ENCODE measurements around the gene GFER. TPM values are rescaled to one million over a fixed set of nuclear protein-coding genes. Genes with fewer than 3 reads are reported as not detected.
A peak's percentile ranks its signal among the peaks of the same experiment; 100 is the strongest.

Gene GFER
- total and polyA plus RNA-seq, 2 of the 8 experiments (the other 6 are each of a cell fraction or from before 2014, with no cell fraction given): 17.7 to 37.9 TPM

GRCh38 chr16:1942810-1943726, 40.9 kb upstream of the GFER start, which contains the start of gene MSRB1 (continued):
- TF ChIP-seq SIRT6 (IDR thresholded peaks at IDR 0.05; ENCODE audit: low read length) (no peak), ATF3 (IDR thresholded peaks at IDR 0.05; ENCODE audit: insufficient read depth, low read depth, low read length) (no peak), NRF1 (IDR thresholded peaks at IDR 0.05; ENCODE audit: low read depth, low read length) (no peak), RNF2 (IDR thresholded peaks at IDR 0.05; ENCODE audit: borderline replicate concordance, low read depth, low read length, missing control alignments, poor library complexity, severe bottlenecking) (no peak), MAFK (IDR thresholded peaks at IDR 0.05; ENCODE audit: low read depth, low read length) (no peak), RAD21 (IDR thresholded peaks at IDR 0.05 in 1 of 2, conservative IDR thresholded peaks at IDR 0.05 in 1 of 2; ENCODE audit: low read depth in 2 of 2, low read length in 2 of 2) (no peak), CREB1 (IDR thresholded peaks at IDR 0.05) (no peak), TBP (IDR thresholded peaks at IDR 0.05; ENCODE audit: low read depth, low read length) (peak; percentile 74), SIX5 (IDR thresholded peaks at IDR 0.05; ENCODE audit: low read depth, low read length) (no peak), YY1 (IDR thresholded peaks at IDR 0.05; ENCODE audit: low read depth, low read length) (no peak), POLR2A (IDR thresholded peaks at IDR 0.05; ENCODE audit: control extremely low read depth in 1 of 2, low read depth in 2 of 2, low read length in 2 of 2) (peak in 1 of 2 experiments; percentile 80; a peak in 2 of 3 replicates), HDAC2 (IDR thresholded peaks at IDR 0.05; ENCODE audit: borderline replicate concordance in 1 of 2, low read depth in 2 of 2, low read length in 2 of 2) (peak in 1 of 2 experiments; percentile 57; a peak in 1 of 4 replicates)
